HG03159 (cell line): ENCODE measurements around the gene FANK1.

Experiments used
- ATAC-seq: cut with Tn5 transposase; IDR thresholded peaks from one replicate; pipeline ENCODE4 v1.9.1; 2021; ENCODE audit warnings: mild to moderate bottlenecking, moderate library complexity; ENCODE audit not compliant: unreplicated experiment

FANK1 gene

GRCh38 chr10:125984865-125985495 lies 88.6 kb downstream of the FANK1 start:
- ATAC-seq: no peak

- no peak for ATAC-seq
Observed at GRCh38 chr10:125985557-125986240, 89.3 kb downstream of the FANK1 start.

- no peak for ATAC-seq
Observed at GRCh38 chr10:125989791-125990190, 93.4 kb downstream of the FANK1 start.

- ATAC-seq: no peak
Observed at GRCh38 chr10:125990974-125991373, 94.6 kb downstream of the FANK1 start.

- no peak for ATAC-seq
Observed at GRCh38 chr10:125991392-125991791, 95.0 kb downstream of the FANK1 start.

DNA sequence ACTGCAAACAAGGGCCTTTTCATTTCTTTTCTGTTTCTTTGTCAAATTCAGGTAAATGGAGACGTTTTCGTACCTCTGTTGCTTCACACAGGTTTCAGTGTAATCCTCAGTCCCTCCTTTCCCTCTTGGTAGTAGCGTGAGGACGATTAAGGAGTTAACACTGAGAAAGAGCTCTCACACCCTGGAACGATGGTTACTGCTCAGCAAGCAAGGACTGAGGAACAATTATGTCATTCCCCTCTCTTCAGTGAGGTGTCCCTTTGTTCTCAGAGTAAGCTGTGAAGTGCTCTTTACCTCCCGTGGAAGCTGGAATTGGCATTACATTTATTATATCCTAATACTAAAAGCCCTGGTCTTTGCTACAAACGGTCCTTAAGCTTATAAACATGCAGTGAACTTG lies 95.9 kb downstream of the FANK1 start:
- ATAC-seq: no peak

DNA sequence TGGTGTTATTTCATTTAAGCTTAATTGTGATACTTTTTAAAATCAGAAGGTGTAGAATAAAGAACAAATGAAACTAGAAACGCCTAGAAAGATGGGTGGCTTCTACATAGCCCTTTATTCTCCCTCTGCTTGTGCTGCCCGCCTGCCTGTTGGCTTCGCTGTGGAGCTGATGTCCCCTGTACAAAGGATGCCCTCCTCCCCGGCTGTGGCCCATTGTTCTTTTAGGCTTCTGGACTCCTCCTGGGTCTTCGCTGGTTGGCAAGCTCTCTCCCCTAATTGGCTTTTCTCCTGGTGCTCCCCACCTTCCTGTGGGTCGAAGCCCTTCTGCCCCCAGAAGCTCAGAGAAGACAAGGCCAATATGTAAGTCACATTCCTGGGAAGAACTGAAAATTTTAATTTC lies 98.2 kb downstream of the FANK1 start:
- no peak for ATAC-seq

- no peak for ATAC-seq
Observed at GRCh38 chr10:125995726-125996304, 99.5 kb downstream of the FANK1 start.

DNA sequence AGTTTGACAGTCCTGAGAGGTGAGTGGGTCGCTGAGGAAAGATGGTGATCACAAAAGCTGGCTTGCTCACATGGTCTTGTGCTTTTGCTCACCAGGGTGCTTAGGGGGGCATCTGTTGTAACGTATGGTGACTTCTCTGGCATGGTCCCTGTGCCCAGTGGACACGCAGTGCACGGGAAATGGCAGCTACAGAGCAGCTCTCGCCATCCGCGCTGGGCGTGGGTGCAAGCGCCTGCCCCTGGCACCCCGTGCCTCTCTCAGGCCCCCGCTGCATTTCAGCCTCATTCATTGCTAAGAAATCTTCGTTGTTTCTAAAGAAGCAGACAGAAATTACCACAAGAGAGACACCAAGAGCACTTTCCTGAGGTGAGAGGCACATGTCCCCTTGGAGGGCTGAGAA lies 101.2 kb downstream of the FANK1 start:
- no peak for ATAC-seq

DNA sequence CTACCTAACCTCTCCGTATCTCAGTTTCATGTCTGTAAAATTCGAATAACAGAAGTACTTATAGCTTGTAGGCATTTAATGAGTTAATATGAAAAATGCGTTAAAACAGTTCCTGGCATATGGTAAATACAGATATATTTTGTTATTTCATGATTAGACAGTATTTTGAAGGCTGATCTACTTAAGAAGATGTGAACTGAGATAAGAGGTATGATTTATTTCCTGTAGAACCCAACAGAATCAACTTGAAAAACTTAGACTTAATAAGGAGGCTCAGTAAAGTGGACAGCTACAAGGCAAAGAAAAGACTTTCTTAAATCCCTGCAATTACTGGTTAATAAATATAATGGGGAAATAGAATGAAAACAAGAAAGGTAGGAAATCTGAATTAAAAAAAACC lies 103.3 kb downstream of the FANK1 start:
- no peak for ATAC-seq

DNA sequence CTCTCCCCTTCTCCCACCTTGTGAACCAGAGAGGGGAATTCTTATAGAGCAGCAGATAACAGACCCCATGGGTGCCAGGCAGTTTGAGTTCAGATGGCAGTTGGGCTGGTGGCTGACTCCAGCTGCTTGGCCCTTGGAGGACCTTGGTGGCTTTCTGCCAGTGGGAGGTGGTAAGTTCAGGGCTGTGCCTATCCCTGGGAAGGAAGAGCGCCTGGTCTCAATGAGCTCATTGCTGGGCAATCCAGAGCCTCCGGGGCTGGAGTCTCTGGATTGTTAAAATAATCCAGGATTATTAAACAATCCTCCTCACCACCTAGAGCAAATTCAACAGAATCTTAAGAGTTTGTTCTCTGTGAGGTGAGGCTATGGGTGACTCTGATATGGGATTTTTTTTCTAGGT lies 105.2 kb downstream of the FANK1 start:
- no peak for ATAC-seq

DNA sequence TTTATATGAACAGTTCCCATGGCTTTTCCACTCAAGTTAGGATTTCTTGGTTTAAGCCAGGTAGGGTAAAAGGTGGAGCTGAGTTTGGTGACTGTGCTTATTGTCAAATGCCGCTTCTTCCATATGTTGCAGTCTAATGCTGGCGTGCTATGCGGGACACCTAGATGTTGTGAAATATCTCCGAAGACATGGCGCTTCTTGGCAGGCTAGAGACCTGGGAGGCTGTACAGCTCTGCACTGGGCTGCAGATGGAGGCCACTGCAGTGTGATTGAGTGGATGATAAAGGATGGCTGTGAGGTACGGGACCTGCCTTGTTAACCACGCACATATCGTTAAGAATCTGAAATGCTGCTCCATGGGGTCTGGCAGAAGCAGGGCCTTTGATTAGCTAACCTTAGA lies 108.4 kb downstream of the FANK1 start:
- no peak for ATAC-seq

DNA sequence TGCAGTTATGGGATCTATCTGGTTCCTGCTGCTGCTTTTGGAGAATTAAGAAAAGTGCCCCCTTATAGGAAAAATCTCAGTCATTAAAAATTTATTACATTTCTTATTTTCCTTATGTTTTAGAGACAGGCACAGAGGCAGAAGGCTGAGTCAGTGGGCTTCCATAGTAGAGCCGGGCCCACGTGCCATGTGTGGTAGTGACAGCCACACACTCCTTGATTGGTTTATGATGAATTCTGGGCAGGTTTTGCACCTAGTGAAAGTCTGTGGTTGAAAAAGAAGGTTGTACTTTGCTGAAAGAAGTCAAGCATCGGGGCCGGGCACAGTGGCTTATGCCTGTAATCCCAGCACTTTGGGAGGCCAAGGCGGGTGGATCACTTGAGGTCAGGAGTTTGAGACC lies 109.9 kb downstream of the FANK1 start:
- no peak for ATAC-seq

- ATAC-seq: no peak
Observed at GRCh38 chr10:126006906-126007305, 110.5 kb downstream of the FANK1 start.

GRCh38 chr10:126009650-126010049 lies 113.3 kb downstream of the FANK1 start:
- no peak for ATAC-seq

- ATAC-seq: no peak
Observed at GRCh38 chr10:126011995-126012394, 115.6 kb downstream of the FANK1 start.

- no peak for ATAC-seq
Observed at GRCh38 chr10:126012485-126012884, 116.1 kb downstream of the FANK1 start.

GRCh38 chr10:126013489-126014281 lies 117.3 kb downstream of the FANK1 start:
- ATAC-seq: no peak

GRCh38 chr10:126014309-126014708 lies 117.9 kb downstream of the FANK1 start:
- ATAC-seq: no peak

DNA sequence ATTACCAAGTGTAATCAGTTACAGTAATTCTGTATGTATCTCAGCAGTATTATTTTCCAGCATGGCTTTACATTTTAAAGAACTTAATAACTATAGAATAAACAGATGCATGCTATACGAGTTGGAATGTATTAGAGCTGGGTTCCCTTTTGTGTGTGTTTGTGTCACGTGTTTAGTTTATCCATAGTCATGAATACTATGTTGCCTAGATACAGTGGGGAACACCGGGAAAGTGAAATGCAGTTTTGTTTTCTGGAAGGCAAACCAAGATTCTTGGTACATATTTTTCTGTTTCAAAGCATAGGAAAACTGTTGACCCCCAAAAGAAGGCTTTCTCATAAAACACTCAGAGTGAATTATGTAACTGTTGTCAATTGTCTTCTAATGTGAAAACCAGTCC lies 119.0 kb downstream of the FANK1 start:
- ATAC-seq: no peak

DNA sequence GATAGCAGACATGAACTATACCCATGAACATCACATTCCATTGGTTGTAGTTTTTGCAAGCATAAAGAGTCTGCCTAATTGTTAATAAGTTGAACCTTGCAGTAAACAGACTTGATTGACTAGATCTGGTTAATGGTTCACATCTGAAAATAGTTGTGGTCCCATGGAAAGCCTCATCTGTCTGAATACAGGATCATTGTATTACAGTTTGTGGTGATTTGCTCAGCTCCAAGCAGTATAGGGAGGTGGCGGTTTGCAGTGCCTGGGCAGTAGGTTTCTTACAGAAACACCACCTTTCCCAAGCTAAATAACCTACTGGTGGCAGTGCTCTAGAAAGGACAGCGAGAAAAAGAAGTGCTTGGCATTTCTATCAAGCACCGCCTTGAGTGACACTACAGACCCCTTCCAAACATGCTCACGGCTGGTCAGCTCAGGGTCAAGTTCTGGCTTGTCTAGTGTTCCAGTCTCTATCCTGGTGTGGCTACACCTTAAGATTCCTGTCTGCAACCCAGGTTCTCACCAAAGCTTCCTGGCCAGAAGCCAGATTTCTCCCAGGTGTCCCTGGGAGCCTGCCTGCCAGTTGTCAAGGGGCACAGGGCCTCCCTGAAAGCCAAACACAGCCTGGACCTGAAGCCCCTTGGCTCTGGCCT lies 119.9 kb downstream of the FANK1 start:
- no peak for ATAC-seq
